Mammary epithelial cell (primary cell): ENCODE results near the gene RHBDL3.

Experiments
- EZH2 ChIP-seq: IDR thresholded peaks from 2 replicates; pipeline ENCODE4 v1.6.1; 2012; ENCODE audit warnings: low read length, inconsistent platforms, borderline replicate concordance
- TF ChIP-seq, protein P1 (sequence below), 2 donors: IDR thresholded peaks in 1 of 2; conservative IDR thresholded peaks in 1 of 2; 2 replicates each; pipeline ENCODE4 v1.5.1; 2011 to 2012; ENCODE audit warnings: inconsistent platforms in 2 of 2, low read length in 2 of 2, mild to moderate bottlenecking in 2 of 2, control low read depth in 1 of 2, low read depth in 1 of 2; ENCODE audit not compliant: insufficient read depth in 1 of 2; ENCODE audit errors: extremely low read depth in 1 of 2

DNA sequence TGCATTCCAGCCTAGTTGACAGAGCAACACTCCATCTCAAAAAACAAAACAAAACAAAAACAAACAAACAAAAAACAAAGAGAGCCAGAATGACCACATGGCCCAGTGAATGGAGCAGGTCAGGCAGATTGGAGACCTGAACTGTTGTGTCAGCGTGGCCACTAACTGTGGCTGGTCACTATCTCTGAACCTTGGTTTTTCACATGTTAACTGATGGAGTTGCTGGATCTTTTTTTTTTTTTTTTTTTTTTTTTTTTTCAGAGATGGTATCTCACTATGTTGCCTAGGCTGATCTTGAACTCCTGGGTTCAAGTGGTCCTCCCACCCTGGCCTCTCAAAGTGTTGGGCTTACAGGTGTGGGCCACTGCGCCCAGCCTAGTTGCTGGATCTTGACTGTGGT, 31.8 kb downstream of the RHBDL3 start:
- TF ChIP-seq, protein P1, sequence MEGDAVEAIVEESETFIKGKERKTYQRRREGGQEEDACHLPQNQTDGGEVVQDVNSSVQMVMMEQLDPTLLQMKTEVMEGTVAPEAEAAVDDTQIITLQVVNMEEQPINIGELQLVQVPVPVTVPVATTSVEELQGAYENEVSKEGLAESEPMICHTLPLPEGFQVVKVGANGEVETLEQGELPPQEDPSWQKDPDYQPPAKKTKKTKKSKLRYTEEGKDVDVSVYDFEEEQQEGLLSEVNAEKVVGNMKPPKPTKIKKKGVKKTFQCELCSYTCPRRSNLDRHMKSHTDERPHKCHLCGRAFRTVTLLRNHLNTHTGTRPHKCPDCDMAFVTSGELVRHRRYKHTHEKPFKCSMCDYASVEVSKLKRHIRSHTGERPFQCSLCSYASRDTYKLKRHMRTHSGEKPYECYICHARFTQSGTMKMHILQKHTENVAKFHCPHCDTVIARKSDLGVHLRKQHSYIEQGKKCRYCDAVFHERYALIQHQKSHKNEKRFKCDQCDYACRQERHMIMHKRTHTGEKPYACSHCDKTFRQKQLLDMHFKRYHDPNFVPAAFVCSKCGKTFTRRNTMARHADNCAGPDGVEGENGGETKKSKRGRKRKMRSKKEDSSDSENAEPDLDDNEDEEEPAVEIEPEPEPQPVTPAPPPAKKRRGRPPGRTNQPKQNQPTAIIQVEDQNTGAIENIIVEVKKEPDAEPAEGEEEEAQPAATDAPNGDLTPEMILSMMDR (conservative IDR thresholded peaks at IDR 0.05 in 1 of 2, IDR thresholded peaks at IDR 0.05 in 1 of 2; ENCODE audit: extremely low read depth in 1 of 2, insufficient read depth in 1 of 2, low read depth in 1 of 2, low read length in 2 of 2): no peak
- no peak for TF ChIP-seq EZH2
